Transverse colon (tissue), 4 donors: ENCODE results near the gene PJA1.

ENCODE experiments used
- EP300 ChIP-seq: sonication (generic); formaldehyde crosslinking; IDR thresholded peaks from one replicate; pipeline ENCODE4 v1.6.1; 2017; ENCODE audit warnings: antibody characterized with exemption, low read depth
- POLR2A ChIP-seq: fragments of 450-650 bp; IDR thresholded peaks from one replicate; pipeline ENCODE4 v1.6.1; 2016; ENCODE audit warnings: antibody characterized with exemption, mild to moderate bottlenecking, moderate library complexity
- POLR2AphosphoS5 ChIP-seq, 3 donors: sonication (generic); formaldehyde crosslinking; IDR thresholded peaks; one replicate each; pipeline ENCODE4 v1.6.1; 2016; ENCODE audit warnings: antibody characterized with exemption in 3 of 3
- TF ChIP-seq, protein P1 (sequence below), 5 experiments: fragments of 200-600 bp in 3 of 5; fragments of 450-650 bp in 2 of 5; sonication (generic) in 3 of 5; IDR thresholded peaks; 1 replicate in 2 of 5; 2 replicates in 3 of 5; pipeline ENCODE4 v1.5.1; 2016 to 2017; ENCODE audit warnings: antibody characterized with exemption in 5 of 5, inconsistent platforms in 3 of 5, mild to moderate bottlenecking in 2 of 5, moderate library complexity in 1 of 5

DNA sequence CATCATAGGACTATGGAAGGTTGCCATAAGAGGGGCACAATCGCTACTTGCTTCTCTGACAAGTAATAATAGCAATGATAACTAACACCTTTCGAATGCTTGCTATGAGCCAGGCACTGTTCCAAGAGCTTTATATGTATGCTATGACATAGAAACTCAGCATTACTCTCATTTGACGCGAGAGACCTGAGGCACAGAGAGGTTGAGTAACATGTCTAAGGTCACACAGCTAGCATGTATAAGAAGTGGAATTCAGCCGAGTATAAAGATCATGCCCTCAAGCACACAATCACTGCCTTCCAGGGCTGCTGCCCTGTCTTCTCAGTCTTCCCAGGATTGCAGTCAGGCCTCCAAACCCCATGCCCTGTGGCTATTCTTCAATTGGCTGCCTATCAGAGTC is 19.5 kb downstream of the PJA1 start:
- TF ChIP-seq POLR2AphosphoS5 (IDR thresholded peaks at IDR 0.05) (no peak), POLR2A (no peak), EP300 (no peak)
- TF ChIP-seq, protein P1, sequence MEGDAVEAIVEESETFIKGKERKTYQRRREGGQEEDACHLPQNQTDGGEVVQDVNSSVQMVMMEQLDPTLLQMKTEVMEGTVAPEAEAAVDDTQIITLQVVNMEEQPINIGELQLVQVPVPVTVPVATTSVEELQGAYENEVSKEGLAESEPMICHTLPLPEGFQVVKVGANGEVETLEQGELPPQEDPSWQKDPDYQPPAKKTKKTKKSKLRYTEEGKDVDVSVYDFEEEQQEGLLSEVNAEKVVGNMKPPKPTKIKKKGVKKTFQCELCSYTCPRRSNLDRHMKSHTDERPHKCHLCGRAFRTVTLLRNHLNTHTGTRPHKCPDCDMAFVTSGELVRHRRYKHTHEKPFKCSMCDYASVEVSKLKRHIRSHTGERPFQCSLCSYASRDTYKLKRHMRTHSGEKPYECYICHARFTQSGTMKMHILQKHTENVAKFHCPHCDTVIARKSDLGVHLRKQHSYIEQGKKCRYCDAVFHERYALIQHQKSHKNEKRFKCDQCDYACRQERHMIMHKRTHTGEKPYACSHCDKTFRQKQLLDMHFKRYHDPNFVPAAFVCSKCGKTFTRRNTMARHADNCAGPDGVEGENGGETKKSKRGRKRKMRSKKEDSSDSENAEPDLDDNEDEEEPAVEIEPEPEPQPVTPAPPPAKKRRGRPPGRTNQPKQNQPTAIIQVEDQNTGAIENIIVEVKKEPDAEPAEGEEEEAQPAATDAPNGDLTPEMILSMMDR (IDR thresholded peaks at IDR 0.05): no peak
